Measurements from ENCODE around the gene ENPP1.

The ENPP1 gene

DNA sequence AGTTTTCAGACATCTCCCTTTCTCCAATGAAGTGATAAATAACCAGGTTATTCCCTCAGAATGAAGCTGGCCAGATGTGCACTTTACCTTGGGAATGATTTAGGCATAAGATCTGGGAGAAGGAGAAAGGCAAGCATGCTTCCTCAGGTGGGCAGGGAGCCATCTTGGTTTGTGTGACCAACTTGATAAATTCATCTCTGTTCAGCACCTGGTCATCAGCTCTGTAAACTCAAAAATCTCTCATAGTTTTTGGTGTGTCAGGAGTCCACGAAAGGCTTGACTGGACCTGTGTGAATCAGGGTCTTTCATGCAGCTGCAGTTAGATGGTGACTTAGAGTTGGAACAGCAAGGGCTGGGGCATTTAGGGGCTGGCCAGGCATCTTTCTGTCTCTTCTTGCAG, 24.5 kb downstream of the ENPP1 start:
- no peak overlapping the region for H3K4me3 ChIP-seq (replicated peaks; ENCODE audit: low read depth, low read length)
- TF ChIP-seq, protein P1, sequence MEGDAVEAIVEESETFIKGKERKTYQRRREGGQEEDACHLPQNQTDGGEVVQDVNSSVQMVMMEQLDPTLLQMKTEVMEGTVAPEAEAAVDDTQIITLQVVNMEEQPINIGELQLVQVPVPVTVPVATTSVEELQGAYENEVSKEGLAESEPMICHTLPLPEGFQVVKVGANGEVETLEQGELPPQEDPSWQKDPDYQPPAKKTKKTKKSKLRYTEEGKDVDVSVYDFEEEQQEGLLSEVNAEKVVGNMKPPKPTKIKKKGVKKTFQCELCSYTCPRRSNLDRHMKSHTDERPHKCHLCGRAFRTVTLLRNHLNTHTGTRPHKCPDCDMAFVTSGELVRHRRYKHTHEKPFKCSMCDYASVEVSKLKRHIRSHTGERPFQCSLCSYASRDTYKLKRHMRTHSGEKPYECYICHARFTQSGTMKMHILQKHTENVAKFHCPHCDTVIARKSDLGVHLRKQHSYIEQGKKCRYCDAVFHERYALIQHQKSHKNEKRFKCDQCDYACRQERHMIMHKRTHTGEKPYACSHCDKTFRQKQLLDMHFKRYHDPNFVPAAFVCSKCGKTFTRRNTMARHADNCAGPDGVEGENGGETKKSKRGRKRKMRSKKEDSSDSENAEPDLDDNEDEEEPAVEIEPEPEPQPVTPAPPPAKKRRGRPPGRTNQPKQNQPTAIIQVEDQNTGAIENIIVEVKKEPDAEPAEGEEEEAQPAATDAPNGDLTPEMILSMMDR (IDR thresholded peaks at IDR 0.05; ENCODE audit: low read depth, low read length, missing control alignments), result no peak
- no peak for DNase-seq (ENCODE audit: extremely low read depth, low read depth)

DNA sequence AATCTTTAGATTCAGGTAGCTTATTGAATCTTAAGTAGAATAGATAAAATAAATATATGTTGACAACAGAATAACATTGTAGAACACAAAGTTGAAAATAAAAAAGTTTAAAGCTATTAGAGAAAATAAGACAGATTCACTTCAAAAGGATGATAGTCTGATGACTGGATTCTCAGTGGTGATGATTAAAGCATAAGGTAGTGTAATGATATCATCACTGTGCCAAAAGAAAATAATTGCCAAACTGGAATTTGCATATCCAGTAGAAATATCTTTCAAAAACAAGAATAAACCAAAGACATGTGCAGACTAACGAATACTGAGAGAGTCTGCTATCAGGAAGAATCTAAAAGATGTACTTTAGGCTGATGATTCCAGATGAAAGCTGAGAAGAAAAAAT, 30.2 kb downstream of the ENPP1 start:
- TF ChIP-seq, protein P1 (IDR thresholded peaks at IDR 0.05; ENCODE audit: low read depth, low read length, missing control alignments), result no peak

DNA sequence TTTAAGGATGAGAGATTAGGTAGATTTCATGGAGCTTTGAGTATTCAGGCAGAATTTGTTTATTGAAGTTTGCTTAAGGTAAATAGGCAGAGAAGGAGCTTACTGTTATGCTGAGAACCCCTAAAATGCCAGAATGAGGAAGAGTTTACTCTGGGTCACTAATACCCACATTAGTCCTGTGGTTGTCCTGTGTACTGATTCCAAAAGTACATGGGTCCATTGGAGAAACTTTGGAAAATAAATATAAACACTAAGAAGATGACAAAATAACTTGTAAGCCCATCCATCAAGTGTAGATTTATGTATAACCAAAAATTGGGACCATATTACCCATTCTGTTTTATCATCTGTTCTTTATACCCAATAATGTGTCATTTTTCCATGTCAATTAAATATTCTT, 31.6 kb downstream of the ENPP1 start:
- TF ChIP-seq, protein P1 (IDR thresholded peaks at IDR 0.05; ENCODE audit: low read depth, low read length, missing control alignments), result no peak
- no peak overlapping the region for H3K4me3 ChIP-seq (replicated peaks; ENCODE audit: low read depth, low read length)
- DNase-seq (ENCODE audit: extremely low read depth, low read depth), result no peak

More for the DNA sequence above, 30.2 kb downstream of the ENPP1 start:
- no peak for DNase-seq (ENCODE audit: extremely low read depth, low read depth)
- no peak overlapping the region for H3K4me3 ChIP-seq (replicated peaks; ENCODE audit: low read depth, low read length)

DNA sequence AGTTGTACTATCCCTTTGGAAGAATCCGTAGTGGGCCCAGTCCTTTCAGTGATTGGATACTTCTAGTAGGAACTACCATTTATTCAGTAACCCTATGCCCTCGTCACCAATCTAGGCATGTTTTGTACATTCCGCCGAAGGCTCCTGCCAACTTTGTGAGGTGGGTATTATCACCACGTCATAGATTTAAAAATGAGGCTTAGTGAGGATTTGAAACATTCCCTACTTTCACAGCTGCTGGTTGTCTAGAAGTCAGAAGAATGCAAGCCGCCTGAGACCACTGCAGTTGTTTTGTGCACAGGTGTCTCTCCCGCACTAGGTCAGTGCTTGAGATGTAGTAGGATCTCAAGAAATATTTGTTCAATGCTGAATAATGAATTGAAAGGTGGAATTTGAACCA, 32.6 kb downstream of the ENPP1 start:
- H3K4me3 ChIP-seq (replicated peaks; ENCODE audit: low read depth, low read length), result no peak overlapping the region
- no peak for DNase-seq (ENCODE audit: extremely low read depth, low read depth)
- TF ChIP-seq, protein P1 (IDR thresholded peaks at IDR 0.05; ENCODE audit: low read depth, low read length, missing control alignments), result no peak

DNA sequence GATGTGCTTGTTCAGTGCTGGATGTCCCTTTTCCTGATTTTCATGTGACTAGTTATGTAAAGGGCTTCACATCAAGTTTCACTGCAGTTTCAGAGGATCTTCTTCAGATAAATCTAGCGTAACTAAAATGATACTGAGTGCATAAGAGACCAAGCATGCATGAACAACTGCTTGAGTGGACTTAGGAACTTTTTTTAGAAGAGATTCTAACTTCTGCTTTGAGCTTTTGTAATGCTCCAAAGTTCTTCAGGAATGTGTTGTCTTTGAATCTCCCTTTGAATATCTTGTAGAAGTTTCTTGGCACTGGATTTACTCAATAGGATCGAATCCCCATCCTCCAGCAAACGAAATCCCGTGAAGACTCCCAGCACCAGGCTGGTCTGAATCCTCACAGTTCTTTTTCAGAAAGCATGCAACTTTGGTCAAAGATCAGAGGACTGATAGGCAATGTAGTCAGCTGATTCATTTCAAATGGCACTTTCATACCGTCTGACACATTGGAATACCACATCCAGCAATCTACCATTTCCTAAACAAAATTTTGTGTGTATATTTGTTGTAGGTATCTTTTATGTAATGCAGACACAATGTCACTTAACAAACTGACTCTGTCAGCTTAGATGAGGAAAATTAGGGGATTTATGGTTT, 33.2 kb downstream of the ENPP1 start:
- DNase-seq (ENCODE audit: extremely low read depth, low read depth), result no peak
- no peak overlapping the region for H3K4me3 ChIP-seq (replicated peaks; ENCODE audit: low read depth, low read length)
- TF ChIP-seq, protein P1 (IDR thresholded peaks at IDR 0.05; ENCODE audit: low read depth, low read length, missing control alignments), result no peak

DNA sequence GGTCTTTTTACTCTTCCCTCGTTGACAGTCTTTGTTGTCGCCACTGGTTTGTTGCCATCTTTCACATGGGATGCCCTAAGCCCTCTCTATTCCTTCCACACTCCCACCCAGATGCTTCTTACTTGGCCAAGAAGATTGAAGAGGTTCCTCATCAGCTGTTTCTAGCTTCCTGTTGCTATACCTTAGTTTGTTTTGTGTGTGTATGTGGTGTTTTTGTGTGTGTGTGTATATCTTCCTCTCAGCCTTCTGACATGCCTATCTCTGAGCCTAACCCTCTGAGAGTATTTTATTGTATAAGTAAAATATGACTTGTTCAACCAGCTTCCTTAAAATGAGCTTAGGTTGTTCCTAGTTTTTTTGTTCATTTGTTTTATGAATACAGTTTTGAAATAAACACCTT, 35.9 kb downstream of the ENPP1 start:
- DNase-seq (ENCODE audit: extremely low read depth, low read depth), result no peak
- H3K4me3 ChIP-seq (replicated peaks; ENCODE audit: low read depth, low read length), result no peak overlapping the region
- TF ChIP-seq, protein P1 (IDR thresholded peaks at IDR 0.05; ENCODE audit: low read depth, low read length, missing control alignments), result no peak
